GM12872 (cell line): ENCODE data around the gene SLC23A3.
A peak's percentile ranks its signal among the peaks of the same experiment; 100 is the strongest.

Experiments
- CTCF ChIP-seq: IDR thresholded peaks from 3 replicates; pipeline ENCODE4 v1.5.1; 2011; ENCODE audit warnings: low read depth, mild to moderate bottlenecking, low read length, moderate library complexity; ENCODE audit not compliant: insufficient read depth

Gene SLC23A3

GRCh38 chr2:219119422-219120043 lies 50.3 kb downstream of the SLC23A3 start:
- TF ChIP-seq CTCF: peak; percentile 68

- TF ChIP-seq CTCF: no peak
Measured at GRCh38 chr2:219118504-219118903, 51.3 kb downstream of the SLC23A3 start.

- no peak for TF ChIP-seq CTCF
Measured at GRCh38 chr2:219116776-219117646, 52.8 kb downstream of the SLC23A3 start.

GRCh38 chr2:219112651-219113338 lies 57.0 kb downstream of the SLC23A3 start:
- no peak for TF ChIP-seq CTCF

- TF ChIP-seq CTCF: no peak
Measured at GRCh38 chr2:219112062-219112406, 57.8 kb downstream of the SLC23A3 start.
